GM23248 (cell line): ENCODE measurements around the gene ANKRD53. TPM values are rescaled to one million over a fixed set of nuclear protein-coding genes. Genes with fewer than 3 reads are reported as not detected.
"Not testable (repeated sequence)": the region's sequence is repeated elsewhere in the genome, so short reads cannot be mapped to it uniquely, and the experiment has no call there.

Source experiments
- DNase-seq: peaks from one replicate; pipeline ENCODE4 v3.0.0-alpha.2; 2015
- H2AFZ ChIP-seq: fragments of 200-600 bp; sonication (generic); 2 replicates; pipeline ENCODE4 v1.6.1; 2016; ENCODE audit warnings: antibody characterized with exemption
- H3F3A ChIP-seq: fragments of 200-600 bp; sonication (generic); 2 replicates; pipeline ENCODE4 v1.6.1; 2016; ENCODE audit warnings: mild to moderate bottlenecking, antibody characterized with exemption, mixed run types; ENCODE audit not compliant: insufficient read depth
- H3K27ac ChIP-seq: fragments of 200-600 bp; sonication (generic); 2 replicates; pipeline ENCODE4 v1.5.1; 2016; ENCODE audit warnings: mild to moderate bottlenecking
- H3K27me3 ChIP-seq: fragments of 200-600 bp; sonication (generic); replicated peaks from 2 replicates; pipeline ENCODE4 v1.6.1; 2016; ENCODE audit warnings: mild to moderate bottlenecking; ENCODE audit not compliant: insufficient read depth
- H3K36me3 ChIP-seq: fragments of 200-600 bp; sonication (generic); 2 replicates; pipeline ENCODE4 v1.6.1; 2016; ENCODE audit warnings: low read depth, mild to moderate bottlenecking
- H3K4me1 ChIP-seq: fragments of 200-600 bp; sonication (generic); 2 replicates; pipeline ENCODE4 v1.6.1; 2016; ENCODE audit warnings: mild to moderate bottlenecking; ENCODE audit not compliant: insufficient read depth
- H3K4me2 ChIP-seq: fragments of 200-600 bp; sonication (generic); one replicate; pipeline ENCODE4 v1.6.1; 2016; ENCODE audit warnings: mild to moderate bottlenecking; ENCODE audit not compliant: unreplicated experiment
- H3K4me3 ChIP-seq: fragments of 200-600 bp; sonication (generic); 2 replicates; pipeline ENCODE4 v1.5.1; 2016; ENCODE audit warnings: mild to moderate bottlenecking
- H3K79me2 ChIP-seq: fragments of 200-600 bp; sonication (generic); 2 replicates; pipeline ENCODE4 v1.6.1; 2016; ENCODE audit warnings: mild to moderate bottlenecking; ENCODE audit not compliant: insufficient read depth
- H3K9ac ChIP-seq: fragments of 200-600 bp; sonication (generic); 2 replicates; pipeline ENCODE4 v1.6.1; 2016; ENCODE audit warnings: mild to moderate bottlenecking
- H3K9me2 ChIP-seq: fragments of 200-600 bp; sonication (generic); 2 replicates; pipeline ENCODE4 v1.6.1; 2016; ENCODE audit warnings: mixed run types, mild to moderate bottlenecking, moderate library complexity; ENCODE audit not compliant: insufficient read depth
- H3K9me3 ChIP-seq: fragments of 200-600 bp; sonication (generic); one replicate; pipeline ENCODE4 v1.6.1; 2017; ENCODE audit warnings: low read depth
- H4K20me1 ChIP-seq: fragments of 200-600 bp; sonication (generic); 2 replicates; pipeline ENCODE4 v1.6.0; 2016; ENCODE audit not compliant: insufficient read depth
- EZH2 ChIP-seq: fragments of 200-600 bp; sonication (generic); IDR thresholded peaks from 2 replicates; pipeline ENCODE4 v1.6.1; 2018; ENCODE audit warnings: antibody characterized with exemption, mild to moderate bottlenecking; ENCODE audit not compliant: insufficient read depth, poor library complexity, severe bottlenecking
- EZH2phosphoT487 ChIP-seq: fragments of 200-600 bp; sonication (generic); IDR thresholded peaks from 2 replicates; pipeline ENCODE4 v1.6.1; 2018; ENCODE audit warnings: antibody characterized with exemption, moderate library complexity, mild to moderate bottlenecking, low read depth; ENCODE audit not compliant: insufficient read depth
- WGBS, 2 experiments: methylation state at CpG; one replicate each; pipeline ENCODE4 v1.1.6; 2015 to 2017; ENCODE audit warnings: low lambda C conversion rate in 2 of 2, low coverage in 1 of 2; ENCODE audit errors: missing lambda C conversion rate in 2 of 2; 5-methylcytosine and 5-hydroxymethylcytosine counted together
- in situ Hi-C: fragments of 300-500 bp; cut with MboI; formaldehyde crosslinking; loops from 2 replicates; pipeline ENCODE4 v1.15.0; 2020
- polyA plus RNA-seq: library from polyadenylated mRNA; unstranded; fragments of >200 nt; fragmentation: Nextera tagmentation; extraction: Ambion mirVana; gene quantifications from 2 replicates; pipeline ENCODE4 v1.2.1, GENCODE V29; 2016
- small RNA-seq: library from RNA; depleted of rRNA; stranded (forward); fragments of <200 nt; gene quantifications from one replicate; pipeline ENCODE3, GENCODE V24; 2014; ENCODE audit warnings: low read depth, low replicate concordance
- total RNA-seq: library from RNA; depleted of rRNA; stranded (reverse); fragments of >200 nt; shearing (Covaris generic); gene quantifications from 2 replicates; pipeline ENCODE4 v1.2.3, GENCODE V29; 2014; rRNA removed

The ANKRD53 gene
- total and polyA plus RNA-seq, 2 experiments from 2014 or later: 1.2 TPM; not detected in 1

- in situ Hi-C loops: no loop called here
- no peaks in the 10 kb centered on the region for H3K9me2 ChIP-seq
- H2AFZ ChIP-seq: no peak overlapping the region
- no peak overlapping the region for H3K27ac ChIP-seq
- 77 to 78% methylated on average over 8 of the region's 8 CpGs for WGBS, 2 experiments
- DNase-seq: no peak
- no peaks in the 10 kb centered on the region for H3F3A ChIP-seq
- H4K20me1 ChIP-seq: no peaks in the 10 kb centered on the region
- no peaks in the 10 kb centered on the region for H3K9me3 ChIP-seq
- no peak overlapping the region for H3K9ac ChIP-seq
- H3K4me1 ChIP-seq: no peaks in the 10 kb centered on the region
- no peak for TF ChIP-seq EZH2
- TF ChIP-seq EZH2phosphoT487: no peak
- H3K79me2 ChIP-seq: no peaks in the 10 kb centered on the region
- no peaks in the 10 kb centered on the region for H3K27me3 ChIP-seq
- H3K36me3 ChIP-seq: no peaks in the 10 kb centered on the region
- no peak overlapping the region for H3K4me3 ChIP-seq
- no peak overlapping the region for H3K4me2 ChIP-seq
These were observed 40.2 kb downstream of the ANKRD53 start for GRCh38 chr2:71018625-71019024.

DNA sequence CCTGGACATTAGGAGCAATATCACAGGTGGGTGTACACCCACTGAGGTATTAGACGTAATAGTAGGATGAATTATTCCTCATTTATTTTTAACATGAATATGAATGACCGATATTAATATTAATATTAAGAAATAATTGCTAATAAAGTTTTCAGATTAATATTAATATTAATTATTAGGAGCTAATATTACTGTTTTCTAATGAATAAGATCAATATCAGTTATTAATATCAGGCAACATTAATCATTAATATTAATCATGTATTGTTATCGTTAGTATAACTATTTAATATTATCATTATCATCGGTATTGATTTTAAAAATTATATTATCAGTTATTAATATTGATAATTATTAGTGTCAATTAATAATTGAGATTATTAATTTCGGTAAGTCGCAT, 41.6 kb downstream of the ANKRD53 start:
- H3F3A ChIP-seq, H4K20me1 ChIP-seq, H3K9ac ChIP-seq, H3K4me1 ChIP-seq, H3K27ac ChIP-seq, H3K9me3 ChIP-seq, H3K4me2 ChIP-seq, DNase-seq, H3K9me2 ChIP-seq, H2AFZ ChIP-seq, H3K4me3 ChIP-seq, H3K36me3 ChIP-seq, in situ Hi-C loops, H3K27me3 ChIP-seq, H3K79me2 ChIP-seq: not testable (repeated sequence)
- WGBS, 2 experiments: 51 to 53% methylated on average over 6 of the region's 6 CpGs

DNA sequence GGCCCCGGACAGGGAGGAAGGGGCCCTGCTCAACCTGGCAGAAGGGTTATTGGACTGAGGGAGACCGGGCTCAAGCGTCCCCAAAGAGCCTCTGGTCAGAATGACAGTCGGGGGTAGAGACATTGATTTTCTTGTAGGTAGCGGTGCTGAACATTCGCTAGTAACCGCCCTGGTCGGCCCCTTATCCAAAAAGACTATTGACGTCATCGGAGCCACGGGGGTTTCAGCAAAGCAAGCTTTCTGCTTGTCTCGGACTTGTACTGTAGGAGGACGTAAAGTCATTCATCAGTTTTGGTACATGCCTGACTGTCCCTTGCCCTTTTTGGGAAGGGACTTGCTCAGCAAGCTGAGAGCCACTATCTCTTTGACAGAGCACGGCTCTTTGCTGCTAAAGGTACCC, 43.0 kb downstream of the ANKRD53 start:
- H3K36me3 ChIP-seq, H3F3A ChIP-seq, H3K4me2 ChIP-seq, H3K4me3 ChIP-seq, H3K4me1 ChIP-seq, H3K27me3 ChIP-seq, H2AFZ ChIP-seq, H3K9me3 ChIP-seq, H3K79me2 ChIP-seq, in situ Hi-C loops, H3K27ac ChIP-seq, H4K20me1 ChIP-seq, DNase-seq, H3K9ac ChIP-seq, H3K9me2 ChIP-seq: not testable (repeated sequence)
- 62 to 67% methylated on average over 13 to 14 of the region's 14 CpGs for WGBS, 2 experiments

DNA sequence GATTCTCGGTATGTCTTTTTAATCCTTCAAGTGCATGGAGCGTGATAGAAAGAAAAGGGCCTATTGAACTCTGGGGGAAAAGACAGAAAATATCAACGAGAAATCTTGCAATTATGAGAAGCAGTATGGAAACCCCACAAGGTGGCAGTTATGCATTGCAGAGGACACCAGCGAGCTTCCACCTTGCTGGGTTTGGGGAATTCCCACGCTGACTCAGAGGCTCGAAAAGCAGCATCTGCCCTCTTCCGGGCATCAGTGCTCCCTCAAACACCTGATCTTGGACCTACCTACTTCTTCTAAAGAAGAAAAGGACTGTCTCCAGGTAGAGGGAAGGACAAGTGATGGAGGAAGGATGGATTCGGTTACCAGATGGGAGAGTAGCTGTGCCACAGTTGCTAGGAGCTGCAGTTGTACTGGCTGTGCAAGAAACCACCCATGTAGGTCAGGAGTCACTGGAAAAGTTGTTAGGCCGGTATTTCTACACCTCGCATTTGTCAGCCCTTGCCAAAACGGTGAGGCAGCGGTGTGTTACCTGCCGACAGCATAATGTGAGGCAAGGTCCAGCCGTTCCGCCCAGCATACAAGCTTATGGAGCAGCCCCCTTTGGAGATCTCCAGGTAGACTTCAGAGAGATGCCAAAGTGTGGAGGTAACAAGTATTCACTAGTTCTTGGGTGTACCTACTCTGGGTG, 45.3 kb downstream of the ANKRD53 start:
- H3F3A ChIP-seq, H4K20me1 ChIP-seq, H3K9me2 ChIP-seq, H3K4me1 ChIP-seq, H3K27me3 ChIP-seq, H3K9ac ChIP-seq, H3K79me2 ChIP-seq, H3K27ac ChIP-seq, H3K4me3 ChIP-seq, H2AFZ ChIP-seq, in situ Hi-C loops, H3K9me3 ChIP-seq, DNase-seq, H3K4me2 ChIP-seq, H3K36me3 ChIP-seq: not testable (repeated sequence)
- WGBS, 2 experiments: 53 to 55% methylated on average over 15 of the region's 15 CpGs

Small RNAs within 50 kb of the gene (small RNA-seq; reads per million reads assigned to genes)
- gene RN7SL160P: not detected

Other genes starting within 250 kb of the ANKRD53 start
- under 0.01 TPM in 1 of 2 replicates, not detected in the other for gene ADD2, start 210.4 kb upstream of the ANKRD53 start, total RNA-seq
- gene ADD2, start 210.4 kb upstream of the ANKRD53 start, polyA plus RNA-seq: not detected in 2 replicates
- not detected in 2 replicates for gene FIGLA, start 188.0 kb upstream of the ANKRD53 start, total RNA-seq
- gene FIGLA, start 188.0 kb upstream of the ANKRD53 start, polyA plus RNA-seq: not detected in 2 replicates
- not detected in 2 replicates for gene CLEC4F, start 158.0 kb upstream of the ANKRD53 start, total RNA-seq
- gene CLEC4F, start 158.0 kb upstream of the ANKRD53 start, polyA plus RNA-seq: not detected in 2 replicates
- gene CD207, start 142.8 kb upstream of the ANKRD53 start, total RNA-seq: not detected in 2 replicates
- gene CD207, start 142.8 kb upstream of the ANKRD53 start, polyA plus RNA-seq: not detected in 2 replicates
- gene VAX2, start 78.1 kb upstream of the ANKRD53 start, total RNA-seq: 1.1 and 2.0 TPM in 2 replicates
- 0.85 and 1.5 TPM in 2 replicates for gene VAX2, start 78.1 kb upstream of the ANKRD53 start, polyA plus RNA-seq
- not detected in 2 replicates for gene ATP6V1B1, start 42.7 kb upstream of the ANKRD53 start, total RNA-seq
- 0.60 TPM in 1 of 2 replicates, not detected in the other for gene ATP6V1B1, start 42.7 kb upstream of the ANKRD53 start, polyA plus RNA-seq
- gene TEX261, start 16.2 kb downstream of the ANKRD53 start, total RNA-seq: 46.9 and 64.1 TPM in 2 replicates
- 54.1 and 55.7 TPM in 2 replicates for gene TEX261, start 16.2 kb downstream of the ANKRD53 start, polyA plus RNA-seq
- 65.8 and 86.4 TPM in 2 replicates for gene NAGK, start 90.0 kb downstream of the ANKRD53 start, total RNA-seq
- 136 and 142 TPM in 2 replicates for gene NAGK, start 90.0 kb downstream of the ANKRD53 start, polyA plus RNA-seq
- 16.5 and 21.1 TPM in 2 replicates for gene MCEE, start 151.6 kb downstream of the ANKRD53 start, total RNA-seq
- gene MCEE, start 151.6 kb downstream of the ANKRD53 start, polyA plus RNA-seq: 30.6 and 33.3 TPM in 2 replicates
- gene MPHOSPH10, start 152.0 kb downstream of the ANKRD53 start, total RNA-seq: 18.8 and 18.9 TPM in 2 replicates
- gene MPHOSPH10, start 152.0 kb downstream of the ANKRD53 start, polyA plus RNA-seq: 26.4 and 26.6 TPM in 2 replicates
- under 0.01 TPM in 2 replicates for gene PAIP2B, start 248.5 kb downstream of the ANKRD53 start, total RNA-seq
- 0.10 and 0.11 TPM in 2 replicates for gene PAIP2B, start 248.5 kb downstream of the ANKRD53 start, polyA plus RNA-seq